SK-N-MC (cell line): ENCODE results near the gene TSPAN19.
"Not testable (repeated sequence)": the region's sequence is repeated elsewhere in the genome, so short reads cannot be mapped to it uniquely, and the experiment has no call there.

Experiments used
- EZH2 ChIP-seq: fragments of 200-600 bp; sonication (generic); IDR thresholded peaks from one replicate; pipeline ENCODE4 v1.6.1; 2017; ENCODE audit warnings: antibody characterized with exemption
- FOXP2 ChIP-seq: optimal IDR thresholded peaks from 2 replicates; pipeline ENCODE3; 2011; ENCODE audit warnings: mild to moderate bottlenecking, moderate library complexity; ENCODE audit not compliant: insufficient read depth; ENCODE audit errors: extremely low read length, control extremely low read depth
- POLR2AphosphoS5 ChIP-seq: IDR thresholded peaks from 2 replicates; pipeline ENCODE4 v1.6.1; 2012; ENCODE audit warnings: mild to moderate bottlenecking, low read depth, low read length, borderline replicate concordance

- not testable (repeated sequence) for TF ChIP-seq POLR2AphosphoS5, EZH2, FOXP2
Observed at GRCh38 chr12:85005047-85005446, 31.0 kb downstream of the TSPAN19 start.
